ENCODE data around the gene GAPVD1.

The GAPVD1 gene

GRCh38 chr9:125405938-125406809 is 144.5 kb downstream of the GAPVD1 start:
- DNase-seq (ENCODE audit: low spot score): no peak

GRCh38 chr9:125406810-125407087 is 145.1 kb downstream of the GAPVD1 start:
- no peak for DNase-seq (ENCODE audit: low spot score)

GRCh38 chr9:125407432-125407973 is 145.9 kb downstream of the GAPVD1 start:
- no peak for DNase-seq (ENCODE audit: low spot score)

GRCh38 chr9:125407974-125408900 is 146.6 kb downstream of the GAPVD1 start:
- DNase-seq (ENCODE audit: low spot score): peak; percentile 54

GRCh38 chr9:125409217-125409636 is 147.6 kb downstream of the GAPVD1 start:
- DNase-seq (ENCODE audit: low spot score): no peak

GRCh38 chr9:125409637-125410521 is 148.3 kb downstream of the GAPVD1 start:
- DNase-seq (ENCODE audit: low spot score): no peak

- no peak for DNase-seq (ENCODE audit: low spot score)
Measured at GRCh38 chr9:125410522-125410894, 148.9 kb downstream of the GAPVD1 start.

- no peak for DNase-seq (ENCODE audit: low spot score)
Measured at GRCh38 chr9:125411171-125411756, 149.6 kb downstream of the GAPVD1 start.

GRCh38 chr9:125412166-125412565 is 150.5 kb downstream of the GAPVD1 start:
- no peak for DNase-seq (ENCODE audit: low spot score)

- DNase-seq (ENCODE audit: low spot score): no peak
Measured at GRCh38 chr9:125413579-125413978, 152.0 kb downstream of the GAPVD1 start.

GRCh38 chr9:125415583-125416460 is 154.2 kb downstream of the GAPVD1 start:
- DNase-seq (ENCODE audit: low spot score): no peak

GRCh38 chr9:125416517-125416916 is 154.9 kb downstream of the GAPVD1 start:
- no peak for DNase-seq (ENCODE audit: low spot score)

Data from CD4-positive, alpha-beta T cell treated with Interleukin-6 at 100 ng/mL for 8 hours (primary cell).